Endodermal cell (in vitro differentiated cells): Measurements from ENCODE around the gene RNGTT. TPM values are rescaled to one million over a fixed set of nuclear protein-coding genes. Genes with fewer than 3 reads are reported as not detected.

Experiments used
- DNase-seq: peaks from one replicate; pipeline ENCODE4 v3.0.0-alpha.2; 2017
- H3K27ac ChIP-seq: 2 replicates; pipeline ENCODE4 v1.5.1; 2013; ENCODE audit warnings: mild to moderate bottlenecking, low read depth, low read length, moderate library complexity
- H3K27me3 ChIP-seq: 2 replicates; pipeline ENCODE4 v1.6.1; 2013; ENCODE audit warnings: mild to moderate bottlenecking, low read length, moderate library complexity; ENCODE audit not compliant: insufficient read depth, control insufficient read depth, poor library complexity, severe bottlenecking
- H3K36me3 ChIP-seq: 2 replicates; pipeline ENCODE4 v1.7.0; 2013; ENCODE audit warnings: mild to moderate bottlenecking, low read length, moderate library complexity; ENCODE audit not compliant: control insufficient read depth, insufficient read depth
- H3K4me1 ChIP-seq: one replicate; pipeline ENCODE4 v1.7.0; 2013; ENCODE audit warnings: low read length; ENCODE audit not compliant: control insufficient read depth, insufficient read depth
- H3K4me3 ChIP-seq: 2 replicates; pipeline ENCODE4 v1.5.1; 2013; ENCODE audit warnings: mild to moderate bottlenecking, low read length, moderate library complexity
- H3K9ac ChIP-seq: 2 replicates; pipeline ENCODE4 v1.6.1; 2013; ENCODE audit warnings: mild to moderate bottlenecking, low read length, moderate library complexity; ENCODE audit not compliant: poor library complexity, severe bottlenecking; ENCODE audit errors: extremely low read depth
- H3K9me3 ChIP-seq: 2 replicates; pipeline ENCODE4 v1.6.1; 2013; ENCODE audit warnings: mild to moderate bottlenecking, low read length, moderate library complexity; ENCODE audit not compliant: control insufficient read depth
- H3K27ac Mint-ChIP-seq: 2 replicates; pipeline ENCODE4 v1.8.0; 2020; ENCODE audit warnings: mixed read lengths
- H3K27me3 Mint-ChIP-seq: 2 replicates; pipeline ENCODE4 v1.8.0; 2021; ENCODE audit warnings: mild to moderate bottlenecking, mixed read lengths; ENCODE audit not compliant: insufficient read depth
- H3K36me3 Mint-ChIP-seq: 2 replicates; pipeline ENCODE4 v1.8.0; 2020; ENCODE audit warnings: low read depth, mixed read lengths
- H3K4me1 Mint-ChIP-seq: 2 replicates; pipeline ENCODE4 v1.8.0; 2020; ENCODE audit warnings: mixed read lengths
- H3K4me3 Mint-ChIP-seq: 2 replicates; pipeline ENCODE4 v1.8.0; 2020; ENCODE audit warnings: mild to moderate bottlenecking, moderate library complexity, mixed read lengths
- H3K9me3 Mint-ChIP-seq: 2 replicates; pipeline ENCODE4 v1.8.0; 2020; ENCODE audit warnings: mild to moderate bottlenecking, mixed read lengths
- CTCF ChIP-seq: fragments of 200-600 bp; sonication (generic); conservative IDR thresholded peaks from 2 replicates; pipeline ENCODE4 v1.5.0; 2021; ENCODE audit warnings: antibody characterized with exemption, mild to moderate bottlenecking
- WGBS, 2 experiments: methylation state at CpG; one replicate each; pipeline versions ENCODE4 v1.1.5 to v1.1.7; 2013; ENCODE audit warnings: missing lambda C conversion rate in 2 of 2, mixed read lengths in 1 of 2; ENCODE audit not compliant: insufficient coverage in 1 of 2, insufficient read length in 1 of 2; 5-methylcytosine and 5-hydroxymethylcytosine counted together
- total RNA-seq, 2 donors: library from RNA; stranded (reverse); fragmentation: NEBNext Ultra II Directional in 1 of 2; extraction: Animal tissue kit (Norgen Biotek cat#: 25700) in 1 of 2; gene quantifications; 2 replicates in 1 of 2; 3 replicates in 1 of 2; pipeline ENCODE4 v1.2.1, GENCODE V29; 2021

RNGTT gene
- total RNA-seq, 2 donors from 2014 or later, result 21.5 to 28.7 TPM

GRCh38 chr6:88764081-88764480 is 199.3 kb downstream of the RNGTT start:
- no peaks in the 10 kb centered on the region for H3K27me3 Mint-ChIP-seq
- H3K9me3 ChIP-seq, result peaks cover 6% of the 10 kb centered on the region
- no peak overlapping the region for H3K9ac ChIP-seq
- no peaks in the 10 kb centered on the region for H3K27me3 ChIP-seq
- WGBS, 2 experiments, result 96% methylated on average over 2 to 3 of the region's 3 CpGs
- peaks cover 11% of the 10 kb centered on the region for H3K36me3 Mint-ChIP-seq
- no peak for DNase-seq
- no peak overlapping the region for H3K27ac Mint-ChIP-seq
- H3K4me3 Mint-ChIP-seq, result no peak overlapping the region
- no peak overlapping the region for H3K27ac ChIP-seq
- H3K4me1 ChIP-seq, result peaks cover 3% of the 10 kb centered on the region
- H3K4me3 ChIP-seq, result no peak overlapping the region
- TF ChIP-seq CTCF, result no peak
- H3K36me3 ChIP-seq, result peaks cover 3% of the 10 kb centered on the region
- peaks cover 4% of the 10 kb centered on the region for H3K9me3 Mint-ChIP-seq
- H3K4me1 Mint-ChIP-seq, result peaks cover 16% of the 10 kb centered on the region

GRCh38 chr6:88763160-88763559 is 200.3 kb downstream of the RNGTT start:
- peaks cover 10% of the 10 kb centered on the region for H3K36me3 Mint-ChIP-seq
- H3K27ac Mint-ChIP-seq, result peak overlapping the region; percentile 58
- Histone ChIP-seq H3K4me1 (peaks cover 3% of the 10 kb centered on the region), H3K4me3 (no peak overlapping the region), H3K9me3 (peaks cover 7% of the 10 kb centered on the region), H3K36me3 (peaks cover 4% of the 10 kb centered on the region), H3K27ac (no peak overlapping the region), H3K9ac (no peak overlapping the region), H3K27me3 (no peaks in the 10 kb centered on the region)
- DNase-seq, result no peak
- peaks cover 16% of the 10 kb centered on the region for H3K4me1 Mint-ChIP-seq
- WGBS, 2 experiments, result 96 to 100% methylated on average over 2 to 3 of the region's 3 CpGs
- no peak overlapping the region for H3K4me3 Mint-ChIP-seq
- H3K27me3 Mint-ChIP-seq, result no peaks in the 10 kb centered on the region
- no peak for TF ChIP-seq CTCF
- H3K9me3 Mint-ChIP-seq, result peaks cover 5% of the 10 kb centered on the region

- Histone ChIP-seq H3K36me3 (peaks cover 4% of the 10 kb centered on the region), H3K4me1 (peaks cover 3% of the 10 kb centered on the region), H3K9ac (no peak overlapping the region), H3K9me3 (peaks cover 7% of the 10 kb centered on the region), H3K4me3 (no peak overlapping the region), H3K27me3 (no peaks in the 10 kb centered on the region), H3K27ac (no peak overlapping the region)
- peaks cover 5% of the 10 kb centered on the region for H3K9me3 Mint-ChIP-seq
- peaks cover 10% of the 10 kb centered on the region for H3K36me3 Mint-ChIP-seq
- no peak for DNase-seq
- no peaks in the 10 kb centered on the region for H3K27me3 Mint-ChIP-seq
- 83 to 87% methylated on average over 1 to 9 of the region's 9 CpGs for WGBS, 2 experiments
- H3K27ac Mint-ChIP-seq, result peak overlapping the region; percentile 35
- peaks cover 16% of the 10 kb centered on the region for H3K4me1 Mint-ChIP-seq
- TF ChIP-seq CTCF, result peak; percentile 70
- H3K4me3 Mint-ChIP-seq, result no peak overlapping the region
Measured at GRCh38 chr6:88761237-88762031, 202.0 kb downstream of the RNGTT start.
